Activated CD4-positive, alpha-beta T cell treated with anti-CD3 and anti-CD28 coated beads, Interleukin-2, amount 50 U/mL, for 4 hours (primary cell): ENCODE data around the gene ARHGAP27.
A peak's percentile ranks its signal among the peaks of the same experiment; 100 is the strongest.
"Not testable (repeated sequence)": the region's sequence is repeated elsewhere in the genome, so short reads cannot be mapped to it uniquely, and the experiment has no call there.

Experiments used
- DNase-seq, 2 experiments: peaks; one replicate each; pipeline ENCODE4 v3.0.0-alpha.2; 2020

ARHGAP27 gene

GRCh38 chr17:45446872-45447625 is 14.4 kb upstream of the ARHGAP27 start:
- not testable (repeated sequence) for DNase-seq

GRCh38 chr17:45445901-45446743 is 13.5 kb upstream of the ARHGAP27 start:
- not testable (repeated sequence) for DNase-seq

- DNase-seq, result not testable (repeated sequence)
These were observed 12.5 kb upstream of the ARHGAP27 start for GRCh38 chr17:45444856-45445820.

GRCh38 chr17:45444301-45444700 is 11.6 kb upstream of the ARHGAP27 start:
- DNase-seq, result not testable (repeated sequence)

- DNase-seq, result not testable (repeated sequence)
These were observed 10.9 kb upstream of the ARHGAP27 start for GRCh38 chr17:45443371-45444260.

- DNase-seq, result no peak
These were observed 9.0 kb upstream of the ARHGAP27 start for GRCh38 chr17:45441526-45442310.

GRCh38 chr17:45440839-45441515 is 8.3 kb upstream of the ARHGAP27 start:
- not testable (repeated sequence) for DNase-seq

GRCh38 chr17:45440161-45440778 is 7.6 kb upstream of the ARHGAP27 start:
- DNase-seq, result no peak

- DNase-seq, result no peak
These were observed 6.4 kb upstream of the ARHGAP27 start for GRCh38 chr17:45438931-45439610.

- no peak for DNase-seq
These were observed 5.0 kb upstream of the ARHGAP27 start for GRCh38 chr17:45437465-45438283.

GRCh38 chr17:45436625-45437464 is 4.2 kb upstream of the ARHGAP27 start:
- DNase-seq, result no peak

GRCh38 chr17:45436161-45436560 is 3.5 kb upstream of the ARHGAP27 start:
- no peak for DNase-seq

- DNase-seq, result no peak
These were observed 2.8 kb upstream of the ARHGAP27 start for GRCh38 chr17:45435481-45435880.

GRCh38 chr17:45433159-45433535 is 477 bp upstream of the ARHGAP27 start:
- no peak for DNase-seq

GRCh38 chr17:45431531-45432404 is 902 bp downstream of the ARHGAP27 start:
- peak; percentile 46 to 53 for DNase-seq
